Activated CD4-positive, alpha-beta T cell treated with anti-CD3 and anti-CD28 coated beads for 4 hours (primary cell): ENCODE results near the gene GRM7.

Source experiments
- DNase-seq, 2 donors: peaks; one replicate each; pipeline ENCODE4 v3.0.0-alpha.2; 2020

GRM7 gene

DNA sequence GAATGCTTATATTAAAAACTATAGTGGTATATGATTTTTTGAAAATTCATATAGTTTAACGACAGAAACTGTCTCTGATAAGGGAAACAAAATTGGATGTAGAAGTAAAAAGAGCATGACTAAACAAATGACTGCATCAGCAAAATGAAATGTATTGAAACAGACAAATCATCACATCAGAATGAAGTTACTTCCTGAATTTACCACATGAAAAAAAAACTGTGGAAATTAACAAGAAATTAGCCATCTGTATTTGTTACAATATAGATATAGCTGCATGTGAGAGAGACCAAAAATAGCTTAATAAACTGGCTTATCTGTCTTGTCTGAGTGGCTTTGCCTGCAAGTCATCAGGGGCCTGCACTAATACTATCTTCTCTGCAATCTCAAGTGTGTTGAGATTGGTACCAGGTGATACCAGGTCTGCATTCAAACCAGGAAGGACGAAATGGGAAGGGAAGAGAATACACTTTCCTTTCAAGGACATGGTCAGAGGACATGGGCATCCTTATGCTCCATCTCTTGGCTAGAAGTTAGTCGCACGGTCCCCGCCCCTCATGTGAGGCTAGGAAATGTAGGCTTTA lies 388.7 kb downstream of the GRM7 start:
- no peak for DNase-seq

DNA sequence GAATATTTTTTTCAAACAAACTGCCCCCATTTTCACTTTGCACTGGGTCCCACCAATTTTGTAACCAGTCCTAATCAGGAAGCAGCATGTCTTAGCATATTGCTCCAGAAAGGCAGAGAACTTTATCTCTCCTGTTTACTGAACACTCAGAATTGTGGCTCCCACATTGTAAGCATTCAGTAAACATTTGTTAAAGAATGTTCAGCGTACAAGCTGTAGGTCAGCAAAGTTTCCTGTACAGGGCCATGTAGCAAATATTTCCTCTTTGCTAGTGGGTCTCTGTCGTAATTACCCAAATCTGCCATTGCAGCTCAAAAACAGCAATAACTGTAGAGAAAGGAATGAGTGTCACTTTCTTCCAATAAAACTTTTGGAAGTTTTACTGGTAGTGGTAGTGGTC lies 393.3 kb downstream of the GRM7 start:
- DNase-seq: no peak

DNA sequence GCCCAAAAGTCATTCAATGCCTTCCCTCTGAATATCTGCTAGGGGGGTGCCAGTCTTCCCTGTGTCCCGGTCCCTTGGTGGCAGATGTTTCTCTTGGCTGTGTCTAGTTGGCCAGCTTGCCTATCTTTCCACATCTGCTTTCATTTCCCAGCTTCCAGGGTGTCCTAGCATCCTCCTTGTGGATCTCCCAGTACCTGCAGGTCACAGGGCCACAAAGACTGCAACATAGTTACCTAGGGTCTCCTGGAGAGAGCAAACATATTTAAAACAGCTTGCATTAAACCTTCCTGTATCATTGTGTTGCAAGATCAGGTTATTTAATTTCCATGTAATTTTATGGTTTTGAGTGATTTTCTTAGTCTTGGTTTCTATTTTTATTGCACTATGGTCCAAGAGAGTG lies 400.1 kb downstream of the GRM7 start:
- DNase-seq: no peak

DNA sequence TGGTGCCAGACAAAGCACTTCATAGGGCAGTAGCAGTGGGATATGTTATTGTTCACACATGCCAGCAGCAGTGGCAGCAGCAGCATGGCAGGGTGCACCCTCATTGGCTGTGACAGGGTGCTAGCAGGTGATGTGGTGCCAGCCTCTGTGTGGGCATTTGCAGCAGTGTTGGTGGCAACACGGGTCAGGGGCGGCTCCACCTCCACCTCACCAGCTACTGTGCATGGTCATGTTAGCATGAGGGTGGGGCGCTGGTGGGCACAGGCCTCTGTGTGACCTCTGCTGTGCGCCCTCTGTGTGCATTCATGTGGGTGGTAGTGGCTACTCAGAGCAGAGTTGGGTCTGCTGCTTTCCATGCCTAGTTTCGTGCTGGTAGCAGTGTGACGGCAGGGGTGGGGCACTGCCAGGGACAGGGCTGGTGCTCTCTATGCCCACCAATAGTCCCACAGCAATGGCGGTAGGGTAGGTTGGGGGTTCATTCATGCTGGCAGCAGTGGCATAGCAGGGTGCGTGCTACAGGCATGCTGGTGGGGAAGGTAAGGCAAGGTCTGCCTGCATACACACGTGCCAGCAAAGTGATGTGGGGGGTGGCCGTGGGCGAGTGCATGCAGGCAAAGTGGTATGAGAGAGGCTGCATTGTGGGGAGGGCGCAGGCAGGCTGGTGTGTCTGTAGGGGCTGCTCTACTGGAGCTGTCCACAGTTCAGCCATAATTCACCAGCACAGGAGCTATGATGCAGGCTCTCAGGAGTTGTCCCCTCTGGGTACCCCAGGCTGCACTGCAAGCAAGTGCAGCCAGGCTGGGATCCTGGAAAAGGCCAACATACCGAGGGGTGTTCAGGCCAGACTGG lies 402.7 kb downstream of the GRM7 start:
- no peak for DNase-seq

DNA sequence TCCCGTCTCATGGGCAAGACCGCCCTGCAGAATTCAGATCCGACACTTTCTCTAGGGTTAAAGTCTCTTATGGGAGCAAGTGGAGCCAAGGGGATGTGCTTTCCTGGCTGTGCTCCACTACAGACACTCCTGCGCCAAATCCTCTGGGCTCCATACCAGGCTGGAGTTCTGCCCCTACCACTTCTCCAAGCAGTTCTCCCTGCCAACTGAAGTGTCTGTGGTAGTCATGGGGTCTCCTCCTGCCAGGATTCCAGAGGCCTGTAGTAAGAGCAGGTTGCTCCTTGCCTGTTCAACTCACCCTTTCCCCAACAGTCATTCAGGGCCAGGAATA lies 403.2 kb downstream of the GRM7 start:
- no peak for DNase-seq

DNA sequence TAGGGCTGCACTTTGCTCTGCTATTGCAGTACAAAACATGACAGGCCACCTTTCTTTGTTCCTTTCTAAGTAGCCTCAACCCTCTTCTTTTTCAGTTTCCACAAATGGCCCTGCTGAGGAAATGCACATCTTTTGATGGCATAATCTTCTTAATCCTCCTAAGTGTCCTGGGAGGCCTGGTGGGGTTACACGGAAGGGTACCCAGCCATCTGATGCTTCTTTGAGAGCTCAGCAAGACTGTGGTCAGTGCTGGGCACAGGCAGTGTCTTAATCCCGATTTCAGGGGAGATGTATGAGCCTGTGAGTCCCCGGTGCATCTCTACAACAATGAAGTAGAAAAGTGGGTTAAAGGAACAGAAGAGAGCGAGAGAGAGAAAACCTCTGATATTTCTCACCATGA lies 404.8 kb downstream of the GRM7 start:
- DNase-seq: no peak

DNA sequence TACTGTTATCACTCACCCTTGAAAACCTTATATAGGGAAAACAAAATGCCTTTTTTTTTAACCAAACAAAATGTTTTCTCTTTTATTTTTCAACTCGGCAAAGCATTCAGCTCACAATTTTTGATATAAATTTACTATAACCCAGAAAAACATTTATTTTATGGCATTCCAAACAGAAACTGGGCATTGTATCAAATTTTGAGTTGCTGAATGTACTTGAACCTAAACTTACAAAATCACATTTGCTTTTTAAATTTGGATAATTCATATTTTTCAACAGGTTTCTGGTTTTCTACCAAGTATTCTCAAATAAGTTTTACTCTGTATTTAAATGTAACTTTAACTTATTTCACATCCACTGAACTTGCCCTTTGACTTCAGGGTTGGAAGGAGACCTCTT lies 405.6 kb downstream of the GRM7 start:
- no peak for DNase-seq

DNA sequence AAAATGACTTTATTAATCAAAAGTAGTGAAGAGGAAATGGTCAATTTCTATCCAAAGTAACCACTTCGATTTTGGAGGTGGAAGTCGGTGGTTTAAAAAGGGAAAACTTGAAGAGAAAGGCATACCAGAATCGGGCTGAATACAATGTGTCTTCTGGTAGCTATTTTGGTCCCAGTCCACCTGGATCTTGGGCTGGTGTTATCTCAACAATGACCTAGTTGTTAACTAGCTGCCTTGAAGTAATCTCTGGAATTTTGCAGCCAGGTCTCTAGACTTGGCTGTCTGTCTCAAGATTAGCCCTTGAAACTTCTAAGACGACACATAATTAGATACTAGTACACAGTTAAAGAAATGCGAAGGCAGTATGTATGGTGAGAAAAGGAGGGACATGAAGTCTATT lies 409.8 kb downstream of the GRM7 start:
- no peak for DNase-seq

DNA sequence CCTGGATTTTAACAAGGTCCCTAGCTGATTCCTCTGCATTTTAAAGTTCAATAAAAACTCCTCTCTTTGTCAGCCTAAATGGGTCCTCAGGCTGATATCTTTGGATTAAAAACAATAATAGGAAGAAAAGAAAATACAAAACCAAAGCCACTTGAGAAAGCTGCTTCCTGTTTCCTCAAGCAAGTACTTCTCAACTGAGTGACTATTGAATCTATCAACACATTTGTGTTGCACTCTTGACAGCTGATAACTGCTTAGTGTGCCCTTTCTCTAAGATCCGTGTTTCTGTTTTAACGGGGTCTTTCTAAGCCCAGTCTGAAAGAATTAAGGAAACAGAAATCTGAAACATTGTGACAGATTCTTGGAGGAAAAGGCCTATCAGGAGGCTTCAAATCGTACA lies 410.7 kb downstream of the GRM7 start:
- DNase-seq: no peak

DNA sequence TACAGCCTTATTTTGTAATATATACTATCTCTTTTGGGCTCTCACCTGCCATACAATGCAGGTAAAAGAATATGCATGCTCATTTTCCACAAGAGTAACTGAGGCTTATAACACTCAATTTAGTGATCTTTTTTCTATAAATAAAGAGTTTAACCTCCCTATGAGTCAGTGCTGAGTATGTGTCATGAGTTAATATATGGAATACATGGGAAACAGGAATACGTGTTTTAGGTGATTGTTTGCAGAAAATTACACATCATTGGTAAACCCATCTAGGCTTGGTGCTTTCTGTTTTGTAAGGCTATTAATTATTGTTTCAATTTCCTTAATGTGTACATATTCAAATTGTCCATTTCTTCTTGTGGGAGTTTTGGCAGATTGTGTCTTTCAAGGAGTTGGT lies 411.3 kb downstream of the GRM7 start:
- no peak for DNase-seq

DNA sequence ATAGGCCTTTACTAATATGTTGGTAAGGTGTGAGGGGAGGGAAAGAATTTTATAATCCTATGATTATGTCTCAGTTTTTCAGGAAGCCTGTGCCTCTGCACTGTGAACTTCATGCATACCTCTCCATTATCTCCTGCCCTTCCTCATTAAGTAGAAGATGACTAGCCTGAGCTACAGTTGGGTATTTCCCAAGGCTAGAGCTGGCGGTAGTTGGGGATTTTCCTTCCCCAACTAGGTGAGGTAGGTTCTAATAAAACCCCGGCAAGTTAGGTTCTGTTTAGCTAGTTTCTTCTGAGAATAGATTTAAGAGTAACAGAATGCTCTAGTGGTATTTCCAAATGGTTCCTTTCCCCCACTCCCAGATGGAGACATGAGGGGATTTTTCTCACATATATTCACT lies 414.5 kb downstream of the GRM7 start:
- no peak for DNase-seq

DNA sequence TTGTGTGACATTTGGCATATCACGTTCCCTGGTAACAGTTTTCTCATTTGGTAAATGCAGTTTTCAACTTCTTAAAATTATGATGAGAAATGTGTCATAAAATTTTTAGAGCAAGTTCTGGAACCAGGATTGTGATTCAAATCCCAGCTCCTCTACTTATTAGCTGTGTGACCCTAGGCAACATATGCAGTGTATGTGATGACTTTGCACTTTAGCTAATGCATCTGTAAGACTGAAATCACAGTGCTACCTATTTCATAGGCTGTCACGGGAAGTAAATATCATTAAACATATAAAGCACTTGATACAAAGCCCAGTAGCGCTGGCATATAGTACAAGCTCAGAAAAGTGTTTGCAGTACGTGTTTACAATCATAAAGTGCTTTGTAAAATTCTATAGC lies 419.4 kb downstream of the GRM7 start:
- no peak for DNase-seq

DNA sequence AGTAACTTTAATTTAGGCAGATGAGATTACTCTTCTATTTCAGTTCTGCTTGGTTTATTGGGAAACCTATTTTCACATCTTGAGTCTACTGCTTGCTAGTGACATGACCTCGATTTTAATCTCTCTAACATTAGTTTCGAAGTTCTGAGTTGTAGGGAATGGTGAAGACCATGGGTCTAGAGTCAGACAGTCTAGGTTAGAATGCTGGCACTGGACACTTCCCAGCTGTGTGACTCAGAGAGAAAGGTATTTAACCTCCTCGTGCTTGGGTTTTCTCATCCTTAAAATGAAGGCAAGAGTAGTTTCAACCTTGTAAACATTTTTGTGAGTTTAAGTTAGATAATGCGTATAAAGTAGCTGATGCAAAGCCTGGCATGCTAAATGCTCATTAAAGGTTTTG lies 422.1 kb downstream of the GRM7 start:
- DNase-seq: no peak

DNA sequence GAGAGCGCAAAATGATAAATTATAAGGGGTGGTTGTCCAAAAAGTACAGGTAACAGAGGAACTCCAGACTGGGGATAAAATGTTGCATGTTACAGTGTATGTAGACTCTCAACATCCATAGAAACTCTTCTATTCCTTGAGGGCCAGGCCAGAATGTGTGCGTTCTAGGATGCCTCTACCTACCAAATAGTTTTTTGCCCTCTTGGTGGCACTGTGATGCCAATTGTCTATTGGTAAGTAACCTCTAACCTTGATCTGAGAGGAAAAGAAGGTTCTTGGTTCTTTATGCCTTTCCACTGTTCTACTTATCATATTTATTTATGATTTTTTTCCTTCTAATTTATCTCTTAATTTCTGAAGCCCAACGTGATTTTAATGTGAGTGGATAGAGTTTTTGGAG lies 424.6 kb downstream of the GRM7 start:
- no peak for DNase-seq

DNA sequence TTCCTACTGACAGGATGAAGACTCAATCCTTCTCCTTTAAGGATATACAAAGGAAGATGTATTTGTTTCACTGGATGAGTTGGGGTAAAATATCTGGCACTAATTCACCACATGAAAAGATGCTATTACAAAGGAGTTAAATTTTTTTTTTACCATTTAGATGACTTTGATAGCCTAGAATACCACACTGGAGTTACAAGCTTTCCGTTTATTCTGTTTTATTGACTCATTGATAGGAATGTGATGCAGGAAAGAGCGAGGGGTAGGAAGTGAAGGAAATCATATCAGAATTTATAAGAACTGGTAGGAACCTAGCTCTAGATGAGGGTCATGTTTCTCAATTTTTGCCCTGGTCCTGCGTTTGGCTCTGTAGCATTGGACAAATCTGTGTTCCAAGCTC lies 427.2 kb downstream of the GRM7 start:
- DNase-seq: no peak

DNA sequence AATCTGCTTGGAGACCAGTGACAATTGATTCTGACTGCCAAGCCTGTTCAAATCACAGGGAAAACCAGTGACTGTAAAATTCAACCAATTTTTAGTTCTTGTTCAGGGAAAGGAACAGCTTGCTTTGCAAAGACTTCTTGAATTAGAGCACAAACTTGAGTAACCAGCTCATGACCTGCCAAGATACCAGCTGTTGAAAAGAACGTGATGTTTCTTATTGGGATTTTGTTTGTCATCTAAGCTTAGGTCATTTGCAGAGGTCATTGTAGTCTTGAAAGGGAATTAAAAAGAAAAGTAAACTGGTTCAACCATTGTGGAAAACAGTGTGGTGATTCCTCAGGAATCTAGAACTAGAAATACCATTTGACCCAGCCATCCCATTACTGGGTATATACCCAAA lies 428.2 kb downstream of the GRM7 start:
- no peak for DNase-seq

DNA sequence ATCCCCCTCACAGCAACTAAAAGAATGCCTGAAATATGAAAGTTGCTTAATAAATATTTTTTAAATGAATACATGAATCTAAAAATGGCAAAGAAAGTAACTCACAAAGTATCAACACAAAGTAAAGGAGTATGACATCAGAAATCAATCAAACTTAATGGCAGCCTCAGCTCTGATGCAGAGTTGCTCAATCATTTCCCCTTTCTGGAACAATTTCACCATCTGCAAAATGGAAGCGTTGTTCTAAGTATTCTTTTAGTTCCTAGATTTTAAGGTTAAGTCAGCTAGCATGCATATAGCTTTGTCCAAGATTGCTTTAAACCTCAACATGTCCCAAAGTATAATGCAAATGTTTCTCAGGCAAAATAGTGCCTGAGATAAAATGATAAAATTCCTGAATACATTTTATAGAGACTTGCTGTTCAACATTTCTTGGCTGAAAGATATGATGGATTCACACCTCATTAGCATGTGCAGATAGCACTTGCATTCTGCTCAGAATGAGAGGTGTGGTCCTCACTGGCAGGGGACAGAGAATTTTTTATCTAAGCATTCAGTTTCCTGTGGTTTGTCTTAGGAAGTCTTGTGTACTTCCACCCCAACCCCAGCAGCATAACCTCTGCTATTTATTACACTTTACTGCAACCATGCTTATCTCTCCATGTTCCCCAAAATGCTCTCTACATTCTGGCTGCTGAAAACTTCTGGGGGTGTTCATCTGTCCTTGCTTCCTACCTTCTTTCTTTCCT lies 429.3 kb downstream of the GRM7 start:
- DNase-seq: no peak

DNA sequence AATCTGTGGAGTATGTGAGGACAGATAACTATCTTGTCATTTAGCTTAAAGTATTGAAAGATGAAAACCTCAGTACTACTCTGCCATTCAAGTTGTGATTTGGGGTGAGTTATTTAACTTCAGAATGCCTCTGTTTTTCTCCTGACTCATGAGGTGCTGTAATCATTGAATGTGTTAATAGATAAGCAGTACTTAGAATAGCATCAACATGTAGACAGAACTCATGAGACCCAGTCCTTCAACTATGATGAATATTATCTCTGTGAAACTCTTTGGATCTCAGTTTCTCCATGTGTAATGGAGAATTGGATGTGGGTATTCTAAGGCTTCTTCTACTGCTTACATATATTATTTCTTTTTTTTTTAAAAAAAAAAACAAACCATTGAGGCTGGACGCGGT lies 431.4 kb downstream of the GRM7 start:
- no peak for DNase-seq

DNA sequence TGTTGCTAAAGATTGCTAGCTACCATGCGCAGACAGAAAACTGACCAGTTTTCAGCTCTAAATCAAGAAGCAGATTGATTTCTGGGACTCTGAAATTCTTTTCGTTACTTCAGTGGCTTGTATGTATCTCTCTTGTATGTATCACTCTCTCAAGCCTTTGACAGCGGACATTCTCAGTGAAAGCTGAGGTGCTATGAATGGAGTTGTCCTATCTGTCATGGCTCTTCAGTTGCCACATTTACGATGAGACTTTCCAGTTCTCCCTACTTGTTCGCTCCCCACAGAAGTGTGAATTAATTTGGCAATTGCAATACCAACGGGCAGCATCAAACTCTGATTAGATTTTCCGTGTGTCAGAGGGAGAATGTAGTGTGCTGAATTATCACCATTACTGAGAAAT lies 432.4 kb downstream of the GRM7 start:
- DNase-seq: no peak

DNA sequence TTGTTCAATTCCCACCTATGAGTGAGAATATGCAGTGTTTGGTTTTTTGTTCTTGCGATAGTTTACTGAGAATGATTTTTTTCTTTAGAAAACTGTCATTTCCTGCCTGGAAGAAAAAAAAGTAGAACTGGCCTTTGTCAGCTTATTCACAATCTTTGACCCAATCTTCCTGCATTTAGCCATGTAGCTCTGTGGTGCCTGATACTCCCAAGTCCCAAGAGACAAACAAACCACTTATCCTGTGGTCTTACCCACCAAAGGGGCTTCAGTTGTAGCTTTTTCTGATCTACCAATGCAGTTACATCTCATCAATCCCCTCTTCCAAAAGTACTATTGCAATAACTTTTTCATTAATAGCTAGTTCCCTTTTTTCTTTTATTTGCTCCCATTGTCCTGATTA lies 444.6 kb downstream of the GRM7 start:
- DNase-seq: no peak

DNA sequence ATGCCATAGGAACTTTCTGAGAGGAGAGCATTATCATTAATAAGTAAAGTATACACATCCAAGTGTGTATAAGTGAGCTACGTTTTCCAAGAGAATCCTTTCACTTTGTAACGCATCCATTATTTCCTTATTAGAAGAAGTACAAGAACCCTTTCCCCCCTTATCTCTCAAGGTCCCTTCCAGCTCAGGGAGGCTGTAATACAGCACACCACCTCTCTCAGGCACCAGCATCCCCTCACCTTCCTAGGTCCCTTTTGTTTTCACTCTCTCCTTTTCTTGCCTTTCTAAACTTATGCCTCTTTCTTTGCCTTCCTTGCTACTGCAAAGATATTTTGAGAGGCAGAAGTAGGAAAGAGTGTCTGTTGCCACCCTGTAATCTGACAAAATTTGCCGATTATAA lies 446.0 kb downstream of the GRM7 start:
- no peak for DNase-seq

DNA sequence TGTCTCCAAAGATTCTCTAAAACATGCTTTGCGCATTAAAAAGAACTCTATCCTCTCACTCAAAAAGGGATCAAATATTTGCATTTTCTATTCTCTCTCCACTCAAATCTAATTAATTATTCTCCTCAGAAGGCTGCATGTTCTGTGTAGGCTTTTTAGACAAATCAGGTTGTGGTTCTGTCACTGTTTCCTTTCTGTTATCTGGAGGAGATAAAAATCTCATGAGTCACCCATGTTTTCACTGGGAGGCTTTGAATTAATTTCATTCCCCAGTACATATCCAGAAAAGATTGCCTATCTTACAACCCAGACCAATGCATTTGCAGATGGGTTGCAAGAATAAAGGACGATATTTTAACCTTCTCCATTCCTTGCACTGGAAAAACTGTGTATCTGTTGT lies 446.5 kb downstream of the GRM7 start:
- no peak for DNase-seq

DNA sequence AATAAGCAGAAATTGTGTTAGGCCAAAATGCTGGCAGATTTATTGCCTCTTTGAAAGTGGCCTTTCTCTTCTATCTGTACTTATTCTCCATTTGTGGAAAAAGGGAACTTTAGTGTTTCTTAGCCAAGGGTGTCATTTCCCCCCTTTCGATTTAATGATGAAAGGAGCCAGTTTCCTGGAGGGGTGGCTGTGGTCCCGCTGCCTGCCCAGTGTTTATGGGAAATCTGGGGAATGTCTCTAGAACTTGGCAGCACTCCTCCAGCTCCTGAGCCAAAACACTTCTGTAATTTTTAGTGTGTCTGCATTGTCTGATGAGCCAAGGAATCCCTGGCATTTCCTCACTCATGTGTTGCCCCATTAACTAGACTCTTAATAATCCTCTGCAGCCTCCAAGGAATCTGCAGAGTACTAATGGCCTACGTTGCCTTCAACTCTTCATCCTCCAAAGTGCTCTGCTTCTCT lies 448.8 kb downstream of the GRM7 start:
- DNase-seq: no peak

DNA sequence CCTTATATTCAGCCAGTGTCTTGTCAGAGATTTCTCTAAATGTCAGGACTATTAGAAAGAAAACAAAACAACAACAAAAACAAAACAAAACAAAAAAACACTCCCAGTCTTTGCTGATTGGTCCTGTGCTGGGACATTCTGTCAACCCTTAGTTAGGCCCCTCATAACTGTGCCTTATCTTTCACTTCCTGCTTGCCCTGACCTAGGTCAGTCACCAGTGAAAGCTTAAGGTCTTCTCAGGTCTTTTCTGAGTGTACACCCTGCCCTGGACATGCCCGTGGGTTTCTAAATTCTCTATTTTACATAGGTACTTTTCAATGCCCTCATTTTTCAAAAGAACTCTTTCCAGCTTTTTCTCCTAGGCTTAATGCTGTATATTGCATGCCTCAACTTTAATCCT lies 454.1 kb downstream of the GRM7 start:
- no peak for DNase-seq
